H1 (cell line): ENCODE measurements around the gene GGN. TPM values are rescaled to one million over a fixed set of nuclear protein-coding genes. Genes with fewer than 3 reads are reported as not detected.
A peak's percentile ranks its signal among the peaks of the same experiment; 100 is the strongest.

Source experiments
- CTCF ChIA-PET: fragments of 300-600 bp; sonication (Branson Sonifier 250); formaldehyde crosslinking; loops from one replicate; lab custom pipeline; 2021; ENCODE audit not compliant: partially characterized antibody; lab: Charles Lee
- POLR2A ChIA-PET: fragments of 300-600 bp; sonication (Branson Sonifier 250); formaldehyde crosslinking; loops from one replicate; lab custom pipeline; 2021; ENCODE audit warnings: inconsistent platforms; ENCODE audit not compliant: partially characterized antibody; lab: Charles Lee
- DNase-seq, 2 experiments: peaks; one replicate each; pipeline versions ENCODE4 v3.0.0 to v3.0.0-alpha.2; 2010 to 2022; ENCODE audit warnings: low spot score in 2 of 2, low read depth in 1 of 2, mixed read lengths in 1 of 2
- FAIRE-seq: peaks from 2 replicates; lab custom pipeline; 2011; peaks lifted over from hg19 to GRCh38; lab: Jason Lieb, UNC
- H2AFZ ChIP-seq: 2 replicates; pipeline ENCODE4 v1.8.1; 2012; ENCODE audit warnings: low read length, inconsistent platforms
- H2AK5ac ChIP-seq: 2 replicates; pipeline ENCODE4 v1.6.1; 2013; ENCODE audit warnings: low read depth, low read length
- H2BK120ac ChIP-seq: replicated peaks from 2 replicates; pipeline ENCODE3; 2013; ENCODE audit warnings: low read depth, low read length, inconsistent platforms
- H2BK12ac ChIP-seq: 2 replicates; pipeline ENCODE4 v1.6.1; 2013; ENCODE audit warnings: low read depth, low read length
- H2BK15ac ChIP-seq: 2 replicates; pipeline ENCODE4 v1.6.1; 2013; ENCODE audit warnings: low read length
- H2BK20ac ChIP-seq: 2 replicates; pipeline ENCODE4 v1.6.1; 2013; ENCODE audit warnings: low read length
- H2BK5ac ChIP-seq: 2 replicates; pipeline ENCODE4 v1.6.1; 2013; ENCODE audit warnings: low read depth, low read length
- H3K14ac ChIP-seq: 2 replicates; pipeline ENCODE4 v1.6.1; 2013; ENCODE audit warnings: inconsistent platforms; ENCODE audit not compliant: insufficient read length
- H3K18ac ChIP-seq: 2 replicates; pipeline ENCODE4 v1.6.1; 2013; ENCODE audit warnings: low read length; ENCODE audit errors: extremely low read depth
- H3K23ac ChIP-seq: 2 replicates; pipeline ENCODE4 v1.6.1; 2013; ENCODE audit warnings: inconsistent platforms; ENCODE audit not compliant: insufficient read length
- H3K23me2 ChIP-seq: 2 replicates; pipeline ENCODE4 v1.6.1; 2013; ENCODE audit warnings: low read depth, low read length
- H3K27ac ChIP-seq: 2 replicates; pipeline ENCODE4 v1.6.1; 2011; ENCODE audit warnings: low read depth, low read length, inconsistent platforms
- H3K27me3 ChIP-seq, 4 experiments: replicated peaks in 1 of 4; 1 replicate in 1 of 4; 2 replicates in 3 of 4; pipeline versions ENCODE4 v1.6.1 to v1.8.1; 2011 to 2013; ENCODE audit warnings: low read length in 3 of 4, mild to moderate bottlenecking in 3 of 4, inconsistent platforms in 2 of 4, mixed read lengths in 2 of 4, moderate library complexity in 1 of 4; ENCODE audit not compliant: control insufficient read depth in 3 of 4, insufficient read depth in 3 of 4; ENCODE audit errors: extremely low read depth in 1 of 4
- H3K36me3 ChIP-seq, 4 experiments: 2 replicates each; pipeline versions ENCODE4 v1.6.1 to v1.8.1; 2011 to 2013; ENCODE audit warnings: mild to moderate bottlenecking in 4 of 4, low read length in 3 of 4, moderate library complexity in 2 of 4, control low read depth in 1 of 4, inconsistent platforms in 1 of 4; ENCODE audit not compliant: insufficient read depth in 4 of 4, control insufficient read depth in 2 of 4
- H3K4ac ChIP-seq: replicated peaks from 2 replicates; pipeline ENCODE3; 2013; ENCODE audit warnings: low read length, low read depth, mixed read lengths, inconsistent platforms; ENCODE audit not compliant: insufficient read length
- H3K4me1 ChIP-seq, 4 experiments: replicated peaks in 1 of 4; 1 replicate in 1 of 4; 2 replicates in 3 of 4; pipeline versions ENCODE4 v1.6.1 to v1.8.1; 2011 to 2013; ENCODE audit warnings: low read length in 3 of 4, inconsistent platforms in 2 of 4, mixed read lengths in 1 of 4; ENCODE audit not compliant: insufficient read depth in 4 of 4, control insufficient read depth in 3 of 4
- H3K4me2 ChIP-seq, 2 experiments: 2 replicates each; pipeline versions ENCODE4 v1.6.1 to v1.8.1; 2011 to 2013; ENCODE audit warnings: low read depth in 2 of 2, low read length in 2 of 2, control low read depth in 1 of 2, inconsistent platforms in 1 of 2, mild to moderate bottlenecking in 1 of 2; ENCODE audit not compliant: insufficient read depth in 1 of 2
- H3K4me3 ChIP-seq, 4 experiments: fragments of 200-600, 300-600 bp in 1 of 4; sonication (generic), shearing (Covaris generic), sonication (Bioruptor Twin) in 1 of 4; 2 replicates each; pipeline versions ENCODE4 v1.5.1 to v1.8.1; 2011 to 2016; ENCODE audit warnings: low read length in 4 of 4, low read depth in 3 of 4, control low read depth in 2 of 4, inconsistent platforms in 2 of 4, mild to moderate bottlenecking in 2 of 4, mixed read lengths in 1 of 4, moderate library complexity in 1 of 4; ENCODE audit not compliant: insufficient read depth in 2 of 4; ENCODE audit errors: extremely low read depth in 1 of 4
- H3K56ac ChIP-seq: replicated peaks from 2 replicates; pipeline ENCODE3; 2013; ENCODE audit warnings: low read depth, mild to moderate bottlenecking, mixed read lengths, low read length, inconsistent platforms; ENCODE audit not compliant: insufficient read length
- H3K79me1 ChIP-seq: 2 replicates; pipeline ENCODE4 v1.6.1; 2013; ENCODE audit warnings: low read depth, low read length, control low read depth
- H3K79me2 ChIP-seq, 2 experiments: 2 replicates each; pipeline versions ENCODE4 v1.6.1 to v1.8.1; 2012 to 2013; ENCODE audit warnings: low read length in 2 of 2, mild to moderate bottlenecking in 2 of 2, inconsistent platforms in 1 of 2; ENCODE audit not compliant: insufficient read depth in 2 of 2, control insufficient read depth in 1 of 2
- H3K9ac ChIP-seq, 4 experiments: replicated peaks in 1 of 4; 1 replicate in 1 of 4; 2 replicates in 3 of 4; pipeline versions ENCODE4 v1.6.1 to v1.8.1; 2011 to 2013; ENCODE audit warnings: low read depth in 3 of 4, low read length in 3 of 4, control low read depth in 2 of 4, mild to moderate bottlenecking in 2 of 4, moderate library complexity in 2 of 4, inconsistent platforms in 1 of 4; ENCODE audit errors: extremely low read depth in 1 of 4
- H3K9me3 ChIP-seq, 2 experiments: 2 replicates each; pipeline versions ENCODE4 v1.6.1 to v1.8.1; 2012 to 2013; ENCODE audit warnings: mild to moderate bottlenecking in 2 of 2, moderate library complexity in 2 of 2, control low read depth in 1 of 2, inconsistent platforms in 1 of 2, low read depth in 1 of 2, low read length in 1 of 2, mixed read lengths in 1 of 2; ENCODE audit not compliant: insufficient read depth in 2 of 2
- H4K20me1 ChIP-seq, 2 experiments: replicated peaks in 1 of 2; 2 replicates each; pipeline versions ENCODE3 to v1.8.1; 2011 to 2013; ENCODE audit warnings: inconsistent platforms in 2 of 2, low read length in 2 of 2, mild to moderate bottlenecking in 1 of 2; ENCODE audit not compliant: insufficient read depth in 2 of 2, control insufficient read depth in 1 of 2
- H4K5ac ChIP-seq: 2 replicates; pipeline ENCODE4 v1.6.1; 2013; ENCODE audit warnings: low read length, low read depth, mixed read lengths, inconsistent platforms; ENCODE audit not compliant: insufficient read length
- H4K8ac ChIP-seq: 2 replicates; pipeline ENCODE4 v1.8.0; 2013; ENCODE audit warnings: mild to moderate bottlenecking, moderate library complexity, low read length, inconsistent platforms; ENCODE audit not compliant: insufficient read depth; ENCODE audit errors: extremely low read depth
- H4K91ac ChIP-seq: replicated peaks from 2 replicates; pipeline ENCODE3; 2013; ENCODE audit warnings: low read length, mixed read lengths, inconsistent platforms; ENCODE audit not compliant: insufficient read length
- CHD2 ChIP-seq: IDR thresholded peaks from 2 replicates; pipeline ENCODE4 v1.6.1; 2012; ENCODE audit warnings: low read length, improper control_type of control experiment
- CREB1 ChIP-seq: IDR thresholded peaks from 2 replicates; pipeline ENCODE4 v1.6.1; 2012; ENCODE audit warnings: inconsistent platforms
- CTCF ChIP-seq, 3 experiments: IDR thresholded peaks; 1 replicate in 2 of 3; 2 replicates in 1 of 3; pipeline versions ENCODE4 v1.5.1 to v1.6.1; 2011; ENCODE audit warnings: low read length in 3 of 3, mild to moderate bottlenecking in 3 of 3, inconsistent platforms in 2 of 3, low read depth in 1 of 3, moderate library complexity in 1 of 3; ENCODE audit not compliant: insufficient read depth in 1 of 3; ENCODE audit errors: control extremely low read depth in 1 of 3
- NRF1 ChIP-seq: IDR thresholded peaks from 2 replicates; pipeline ENCODE4 v1.6.1; 2011; ENCODE audit warnings: mild to moderate bottlenecking, low read depth, low read length, improper control_type of control experiment
- POU5F1 ChIP-seq: IDR thresholded peaks from 2 replicates; pipeline ENCODE4 v1.6.1; 2011; ENCODE audit warnings: low read depth, mild to moderate bottlenecking, low read length, moderate library complexity
- SIN3A ChIP-seq, 2 experiments: IDR thresholded peaks in 1 of 2; conservative IDR thresholded peaks in 1 of 2; 2 replicates each; pipeline ENCODE4 v1.6.1; 2011 to 2012; ENCODE audit warnings: low read length in 2 of 2, improper control_type of control experiment in 1 of 2, low read depth in 1 of 2, mild to moderate bottlenecking in 1 of 2
- SIRT6 ChIP-seq: IDR thresholded peaks from one replicate; pipeline ENCODE4 v1.7.1; 2012; ENCODE audit warnings: low read length, inconsistent platforms
- SIX5 ChIP-seq: IDR thresholded peaks from 2 replicates; pipeline ENCODE4 v1.6.1; 2011; ENCODE audit warnings: mild to moderate bottlenecking, low read depth, low read length
- TEAD4 ChIP-seq: IDR thresholded peaks from 2 replicates; pipeline ENCODE4 v1.6.1; 2012; ENCODE audit warnings: low read depth, low read length, inconsistent platforms, mixed read lengths
- USF2 ChIP-seq: IDR thresholded peaks from 2 replicates; pipeline ENCODE4 v1.6.1; 2011; ENCODE audit warnings: low read length, improper control_type of control experiment
- WGBS, 2 experiments: shearing (Covaris generic) in 1 of 2; methylation state at CpG; one replicate each; pipeline versions ENCODE4 v1.1.6 to v1.1.7; 2013 to 2015; ENCODE audit warnings: low lambda C conversion rate in 2 of 2, mixed read lengths in 2 of 2, inconsistent platforms in 1 of 2, low coverage in 1 of 2, missing lambda C conversion rate in 1 of 2; ENCODE audit not compliant: insufficient replicate concordance in 2 of 2, insufficient coverage in 1 of 2, insufficient read length in 1 of 2; ENCODE audit errors: extremely low coverage in 1 of 2, missing lambda C conversion rate in 1 of 2; 5-methylcytosine and 5-hydroxymethylcytosine counted together
- polyA plus RNA-seq, 7 experiments: library from polyadenylated mRNA; depleted of rRNA in 3 of 7; stranded (reverse) in 5 of 7; unstranded in 2 of 7; fragments of >200 nt in 5 of 7; fragments of 200-250 nt in 2 of 7; gene quantifications; 1 replicate in 5 of 7; 2 replicates in 1 of 7; 4 replicates in 1 of 7; pipeline versions ENCODE4 v1.2.1 to v1.2.3, GENCODE V29; 2011 to 2013; ENCODE audit warnings: missing spikeins in 2 of 7, mixed read lengths in 2 of 7
- total RNA-seq: library from RNA; stranded (reverse); fragmentation: NEBNext Ultra II Directional; extraction: Animal tissue kit (Norgen Biotek cat#: 25700); gene quantifications from 2 replicates; pipeline ENCODE4 v1.2.1, GENCODE V29; 2021

The GGN gene
- total and polyA plus RNA-seq, 2 of the 8 experiments (the other 6 are each of a cell fraction or from before 2014, with no cell fraction given), result 0.47 to 1.2 TPM

- CTCF ChIA-PET, result interaction anchor here (0.8 to 4.2 kb wide), 7 partner anchors 21 to 171 kb away, joined by 3 to 35 read pairs (median 7); partner anchors contain the start of gene RASGRP4
- no peaks in the 10 kb centered on the region; the same call in 1 of the 2 replicates for H3K79me1 ChIP-seq
- TF ChIP-seq CREB1 (no peak), CTCF (IDR thresholded peaks at IDR 0.05; ENCODE audit: control extremely low read depth in 1 of 3, insufficient read depth in 1 of 3, low read depth in 1 of 3, low read length in 3 of 3) (no peak), NRF1 (no peak), POU5F1 (no peak), SIN3A (conservative IDR thresholded peaks at IDR 0.05 in 1 of 2, IDR thresholded peaks at IDR 0.05 in 1 of 2; ENCODE audit: low read depth in 1 of 2, low read length in 2 of 2) (no peak), USF2 (no peak), CHD2 (no peak), SIRT6 (no peak), SIX5 (no peak), TEAD4 (no peak)
- peaks cover 5% of the 10 kb centered on the region; the same call in 1 of the 2 replicates for H3K23me2 ChIP-seq
- H2BK120ac ChIP-seq, result no peak overlapping the region
- H3K4ac ChIP-seq, result no peak overlapping the region
- no peaks in the 10 kb centered on the region; a peak in 2 of 7 replicates for H3K4me1 ChIP-seq
- no peak overlapping the region for H3K23ac ChIP-seq
- WGBS, 2 experiments, result 95% methylated on average over 8 of the region's 8 CpGs; no CpG with 5 or more reads in 1 of the 2 experiments
- no peak overlapping the region for H3K56ac ChIP-seq
- H3K4me3 ChIP-seq, result no peak overlapping the region
- H2BK5ac ChIP-seq, result no peak overlapping the region
- H2AK5ac ChIP-seq, result no peak overlapping the region
- H2BK15ac ChIP-seq, result no peak overlapping the region
- H3K18ac ChIP-seq, result no peak overlapping the region
- POLR2A ChIA-PET, result interaction anchor here (0.6 to 1.5 kb wide), 6 partner anchors 11 to 140 kb away, joined by 3 to 5 read pairs (median 4); no protein-coding TSS in a partner anchor
- no peak overlapping the region for H3K4me2 ChIP-seq
- H2AFZ ChIP-seq, result no peak overlapping the region
- peak overlapping the region; percentile 27 for H4K91ac ChIP-seq
- no peak overlapping the region for H3K27ac ChIP-seq
- no peak overlapping the region for H4K5ac ChIP-seq
- no peaks in the 10 kb centered on the region for H3K36me3 ChIP-seq
- no peaks in the 10 kb centered on the region for H3K79me2 ChIP-seq
- DNase-seq (no peak), FAIRE-seq (no peak)
- no peak overlapping the region for H4K8ac ChIP-seq
- H3K27me3 ChIP-seq, result peaks cover 2 to 18% (median 17%) of the 10 kb centered on the region in 4 experiments
- H4K20me1 ChIP-seq, result no peaks in the 10 kb centered on the region
- no peaks in the 10 kb centered on the region for H3K9me3 ChIP-seq
- 0 out of 2 replicates have a peak overlapping the region, but pooled peaks have one; percentile 5 for H2BK12ac ChIP-seq
- no peak overlapping the region for H3K14ac ChIP-seq
- no peak overlapping the region for H3K9ac ChIP-seq
- no peak overlapping the region for H2BK20ac ChIP-seq
Measured at GRCh38 chr19:38405276-38405675, 17.4 kb upstream of the GGN start.
